HepG2 (cell line): ENCODE data around the gene GAREM1. TPM values are rescaled to one million over a fixed set of nuclear protein-coding genes. Genes with fewer than 3 reads are reported as not detected.

Source experiments
- BRCA1 ChIP-seq: sonication (generic); formaldehyde crosslinking; IDR thresholded peaks from 2 replicates; pipeline ENCODE4 v1.4.0; 2020; ENCODE audit warnings: missing genetic modification reagents
- CSRNP1 ChIP-seq: sonication (generic); formaldehyde crosslinking; IDR thresholded peaks from 2 replicates; pipeline ENCODE4 v1.8.1; 2023; ENCODE audit warnings: mild to moderate bottlenecking, missing genetic modification reagents
- GZF1 ChIP-seq: sonication (generic); formaldehyde crosslinking; IDR thresholded peaks from 2 replicates; pipeline ENCODE4 v1.5.1; 2020; ENCODE audit warnings: mild to moderate bottlenecking, missing genetic modification reagents
- HNRNPLL ChIP-seq: fragments of 200-400 bp; formaldehyde crosslinking; IDR thresholded peaks from 2 replicates; pipeline ENCODE4 v1.6.1; 2017; ENCODE audit warnings: mild to moderate bottlenecking, low read depth, low read length; ENCODE audit not compliant: poor library complexity, severe bottlenecking
- HOXA7 ChIP-seq: sonication (generic); formaldehyde crosslinking; IDR thresholded peaks from 2 replicates; pipeline ENCODE4 v1.8.1; 2022; ENCODE audit warnings: mild to moderate bottlenecking, missing genetic modification reagents, moderate library complexity
- KLF11 ChIP-seq: IDR thresholded peaks from 2 replicates; pipeline ENCODE4 v1.6.1; 2016; ENCODE audit warnings: missing compliant biosample characterization
- PRMT3 ChIP-seq: sonication (generic); formaldehyde crosslinking; IDR thresholded peaks from 2 replicates; pipeline ENCODE4 v1.8.1; 2022; ENCODE audit warnings: low read depth, mild to moderate bottlenecking, moderate library complexity, missing genetic modification reagents, borderline replicate concordance
- SETDB1 ChIP-seq: sonication (generic); formaldehyde crosslinking; IDR thresholded peaks from 2 replicates; pipeline ENCODE4 v1.5.1; 2020; ENCODE audit warnings: missing genetic modification reagents, mild to moderate bottlenecking, borderline replicate concordance
- SMARCC2 ChIP-seq: fragments of 450-650 bp; IDR thresholded peaks from 2 replicates; pipeline ENCODE4 v1.6.1; 2017; ENCODE audit warnings: antibody characterized with exemption, mild to moderate bottlenecking
- SP4 ChIP-seq: sonication (generic); formaldehyde crosslinking; IDR thresholded peaks from 2 replicates; pipeline ENCODE4 v1.8.1; 2023; ENCODE audit warnings: mild to moderate bottlenecking, missing genetic modification reagents
- THRA ChIP-seq: sonication (generic); formaldehyde crosslinking; IDR thresholded peaks from 2 replicates; pipeline ENCODE4 v1.4.0; 2020; ENCODE audit warnings: missing genetic modification reagents, borderline replicate concordance
- ZBTB33 ChIP-seq: sonication (generic); formaldehyde crosslinking; IDR thresholded peaks from 2 replicates; pipeline ENCODE4 v1.4.0; 2020; ENCODE audit warnings: missing genetic modification reagents
- ZNF260 ChIP-seq: sonication (generic); formaldehyde crosslinking; IDR thresholded peaks from 2 replicates; pipeline ENCODE4 v1.4.0; 2020; ENCODE audit warnings: missing genetic modification reagents, low read depth, mild to moderate bottlenecking, borderline replicate concordance
- polyA plus RNA-seq, 8 experiments: library from polyadenylated mRNA; depleted of rRNA in 3 of 8; stranded (reverse) in 7 of 8; unstranded in 1 of 8; fragments of >200 nt; fragmentation: Illumina TruSeq in 4 of 8; extraction: Trizol in 4 of 8; gene quantifications; 2 replicates each; pipeline versions ENCODE4 v1.2.1 to v1.2.3, GENCODE V29; 2011 to 2016; ENCODE audit warnings: low read depth in 4 of 8, missing spikeins in 1 of 8, mixed read lengths in 1 of 8; ENCODE audit not compliant: insufficient read depth in 1 of 8
- total RNA-seq, 5 experiments: library from RNA; depleted of rRNA; stranded (reverse); fragments of >200 nt; fragmentation: Illumina TruSeq; extraction: Trizol; gene quantifications; 2 replicates each; pipeline ENCODE4 v1.2.3, GENCODE V29; 2016; ENCODE audit warnings: low read depth in 1 of 5
- TF ChIP-seq, protein P1 (sequence below): sonication (generic); formaldehyde crosslinking; IDR thresholded peaks from 2 replicates; pipeline ENCODE4 v1.9.0; 2021; ENCODE audit warnings: missing genetic modification reagents, mild to moderate bottlenecking, borderline replicate concordance
- TF ChIP-seq, protein P2 (sequence below): sonication (generic); formaldehyde crosslinking; conservative IDR thresholded peaks from 2 replicates; pipeline ENCODE4 v1.8.0; 2022; ENCODE audit warnings: low read depth, missing genetic modification reagents
- TF ChIP-seq, protein P3 (sequence below): sonication (generic); formaldehyde crosslinking; IDR thresholded peaks from 2 replicates; pipeline ENCODE4 v1.4.0; 2020; ENCODE audit warnings: mild to moderate bottlenecking, missing genetic modification reagents

GAREM1 gene
- total and polyA plus RNA-seq, 2 of the 13 experiments (the other 11 are each of a cell fraction or from before 2014, with no cell fraction given), result 2.5 to 2.9 TPM

GRCh38 chr18:32470714-32471633, at the start of gene GAREM1 (continued):
- TF ChIP-seq, protein P1, sequence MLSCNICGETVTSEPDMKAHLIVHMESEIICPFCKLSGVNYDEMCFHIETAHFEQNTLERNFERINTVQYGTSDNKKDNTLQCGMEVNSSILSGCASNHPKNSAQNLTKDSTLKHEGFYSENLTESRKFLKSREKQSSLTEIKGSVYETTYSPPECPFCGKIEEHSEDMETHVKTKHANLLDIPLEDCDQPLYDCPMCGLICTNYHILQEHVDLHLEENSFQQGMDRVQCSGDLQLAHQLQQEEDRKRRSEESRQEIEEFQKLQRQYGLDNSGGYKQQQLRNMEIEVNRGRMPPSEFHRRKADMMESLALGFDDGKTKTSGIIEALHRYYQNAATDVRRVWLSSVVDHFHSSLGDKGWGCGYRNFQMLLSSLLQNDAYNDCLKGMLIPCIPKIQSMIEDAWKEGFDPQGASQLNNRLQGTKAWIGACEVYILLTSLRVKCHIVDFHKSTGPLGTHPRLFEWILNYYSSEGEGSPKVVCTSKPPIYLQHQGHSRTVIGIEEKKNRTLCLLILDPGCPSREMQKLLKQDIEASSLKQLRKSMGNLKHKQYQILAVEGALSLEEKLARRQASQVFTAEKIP, result no peak
- TF ChIP-seq PRMT3 (CRISPR knock-in tag) (peak; percentile 5; the same call in 1 of the 2 replicates), SETDB1 (CRISPR knock-in tag) (no peak), HOXA7 (CRISPR knock-in tag) (no peak), CSRNP1 (CRISPR knock-in tag) (no peak), HNRNPLL (peak; percentile 88), BRCA1 (CRISPR knock-in tag) (no peak), SMARCC2 (no peak), ZNF260 (CRISPR knock-in tag) (no peak), KLF11 (CRISPR knock-in tag) (no peak), SP4 (peak; percentile 70), THRA (CRISPR knock-in tag) (peak; percentile 15; the same call in 1 of the 2 replicates), GZF1 (CRISPR knock-in tag) (0 out of 2 replicates have a peak, but pooled peaks have one; percentile 25), ZBTB33 (no peak)
- TF ChIP-seq, protein P2, sequence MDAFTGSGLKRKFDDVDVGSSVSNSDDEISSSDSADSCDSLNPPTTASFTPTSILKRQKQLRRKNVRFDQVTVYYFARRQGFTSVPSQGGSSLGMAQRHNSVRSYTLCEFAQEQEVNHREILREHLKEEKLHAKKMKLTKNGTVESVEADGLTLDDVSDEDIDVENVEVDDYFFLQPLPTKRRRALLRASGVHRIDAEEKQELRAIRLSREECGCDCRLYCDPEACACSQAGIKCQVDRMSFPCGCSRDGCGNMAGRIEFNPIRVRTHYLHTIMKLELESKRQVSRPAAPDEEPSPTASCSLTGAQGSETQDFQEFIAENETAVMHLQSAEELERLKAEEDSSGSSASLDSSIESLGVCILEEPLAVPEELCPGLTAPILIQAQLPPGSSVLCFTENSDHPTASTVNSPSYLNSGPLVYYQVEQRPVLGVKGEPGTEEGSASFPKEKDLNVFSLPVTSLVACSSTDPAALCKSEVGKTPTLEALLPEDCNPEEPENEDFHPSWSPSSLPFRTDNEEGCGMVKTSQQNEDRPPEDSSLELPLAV (CRISPR knock-in tag), result no peak
- TF ChIP-seq, protein P3, sequence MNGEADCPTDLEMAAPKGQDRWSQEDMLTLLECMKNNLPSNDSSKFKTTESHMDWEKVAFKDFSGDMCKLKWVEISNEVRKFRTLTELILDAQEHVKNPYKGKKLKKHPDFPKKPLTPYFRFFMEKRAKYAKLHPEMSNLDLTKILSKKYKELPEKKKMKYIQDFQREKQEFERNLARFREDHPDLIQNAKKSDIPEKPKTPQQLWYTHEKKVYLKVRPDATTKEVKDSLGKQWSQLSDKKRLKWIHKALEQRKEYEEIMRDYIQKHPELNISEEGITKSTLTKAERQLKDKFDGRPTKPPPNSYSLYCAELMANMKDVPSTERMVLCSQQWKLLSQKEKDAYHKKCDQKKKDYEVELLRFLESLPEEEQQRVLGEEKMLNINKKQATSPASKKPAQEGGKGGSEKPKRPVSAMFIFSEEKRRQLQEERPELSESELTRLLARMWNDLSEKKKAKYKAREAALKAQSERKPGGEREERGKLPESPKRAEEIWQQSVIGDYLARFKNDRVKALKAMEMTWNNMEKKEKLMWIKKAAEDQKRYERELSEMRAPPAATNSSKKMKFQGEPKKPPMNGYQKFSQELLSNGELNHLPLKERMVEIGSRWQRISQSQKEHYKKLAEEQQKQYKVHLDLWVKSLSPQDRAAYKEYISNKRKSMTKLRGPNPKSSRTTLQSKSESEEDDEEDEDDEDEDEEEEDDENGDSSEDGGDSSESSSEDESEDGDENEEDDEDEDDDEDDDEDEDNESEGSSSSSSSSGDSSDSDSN, result peak; percentile 98
